Fibroblast of the conjunctiva (primary cell): ENCODE results near the gene EIF3I.
"Not testable (repeated sequence)": the region's sequence is repeated elsewhere in the genome, so short reads cannot be mapped to it uniquely, and the experiment has no call there.

Experiments
- DNase-seq: peaks from one replicate; pipeline ENCODE4 v3.0.0-alpha.2; 2010; ENCODE audit warnings: low read depth

The EIF3I gene

DNA sequence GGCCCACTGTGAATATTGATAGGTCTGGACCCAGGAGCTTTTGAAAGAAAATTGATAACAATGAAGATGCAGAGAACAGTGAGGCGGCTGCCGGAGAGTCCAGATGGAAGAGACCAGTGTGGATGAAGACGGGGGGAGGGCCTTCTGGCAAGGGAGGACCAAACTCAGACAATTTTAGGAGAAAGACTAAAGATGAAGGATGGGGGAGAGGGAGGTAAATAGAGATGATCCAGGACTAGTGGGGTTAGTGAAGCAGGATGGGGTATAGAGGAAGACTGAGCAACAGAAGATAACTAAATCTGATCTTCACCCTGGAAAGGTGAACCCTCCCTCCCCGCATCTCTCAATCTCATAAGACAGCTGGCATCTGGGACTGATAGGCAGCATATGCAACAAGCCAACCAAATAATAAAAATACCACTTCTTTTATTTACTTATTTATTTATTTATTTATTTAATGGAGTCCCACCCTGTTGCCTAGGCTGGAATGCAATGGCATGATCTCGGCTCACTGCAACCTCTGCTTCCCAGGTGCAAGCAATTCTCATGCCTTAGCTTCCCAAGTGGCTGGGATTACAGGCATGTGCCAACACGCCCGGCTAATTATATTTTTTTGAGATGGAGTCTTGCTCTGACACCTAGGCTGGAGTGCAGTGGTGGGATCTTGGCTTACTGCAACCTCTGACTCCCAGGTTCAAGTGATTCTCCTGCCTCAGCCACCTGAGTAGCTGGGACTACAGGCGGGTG lies 10.5 kb downstream of the EIF3I start:
- DNase-seq, result no peak

GRCh38 chr1:32234792-32235191 lies 12.6 kb downstream of the EIF3I start:
- no peak for DNase-seq

DNA sequence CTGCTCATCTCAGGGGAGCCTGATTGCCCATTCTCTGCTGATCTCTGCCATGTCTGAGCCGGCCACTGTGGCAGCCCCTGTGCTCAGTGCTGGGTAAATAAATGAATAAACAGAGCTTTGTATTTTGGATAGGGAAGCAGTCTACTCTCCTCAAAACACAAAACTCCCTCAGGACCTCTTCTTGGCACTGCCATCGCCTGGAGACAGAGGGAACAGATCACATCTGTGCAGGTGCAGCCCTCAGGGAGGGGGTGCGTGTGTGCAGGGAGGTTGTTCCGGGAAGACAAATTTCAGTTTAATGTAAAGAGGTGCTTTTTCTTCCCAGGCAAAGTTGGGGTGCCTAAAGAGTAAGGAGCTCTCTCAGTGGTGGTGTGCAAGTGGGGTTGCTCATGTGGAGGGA lies 17.1 kb downstream of the EIF3I start:
- DNase-seq, result no peak

- DNase-seq, result no peak
Measured at GRCh38 chr1:32239790-32240139, 17.6 kb downstream of the EIF3I start.

DNA sequence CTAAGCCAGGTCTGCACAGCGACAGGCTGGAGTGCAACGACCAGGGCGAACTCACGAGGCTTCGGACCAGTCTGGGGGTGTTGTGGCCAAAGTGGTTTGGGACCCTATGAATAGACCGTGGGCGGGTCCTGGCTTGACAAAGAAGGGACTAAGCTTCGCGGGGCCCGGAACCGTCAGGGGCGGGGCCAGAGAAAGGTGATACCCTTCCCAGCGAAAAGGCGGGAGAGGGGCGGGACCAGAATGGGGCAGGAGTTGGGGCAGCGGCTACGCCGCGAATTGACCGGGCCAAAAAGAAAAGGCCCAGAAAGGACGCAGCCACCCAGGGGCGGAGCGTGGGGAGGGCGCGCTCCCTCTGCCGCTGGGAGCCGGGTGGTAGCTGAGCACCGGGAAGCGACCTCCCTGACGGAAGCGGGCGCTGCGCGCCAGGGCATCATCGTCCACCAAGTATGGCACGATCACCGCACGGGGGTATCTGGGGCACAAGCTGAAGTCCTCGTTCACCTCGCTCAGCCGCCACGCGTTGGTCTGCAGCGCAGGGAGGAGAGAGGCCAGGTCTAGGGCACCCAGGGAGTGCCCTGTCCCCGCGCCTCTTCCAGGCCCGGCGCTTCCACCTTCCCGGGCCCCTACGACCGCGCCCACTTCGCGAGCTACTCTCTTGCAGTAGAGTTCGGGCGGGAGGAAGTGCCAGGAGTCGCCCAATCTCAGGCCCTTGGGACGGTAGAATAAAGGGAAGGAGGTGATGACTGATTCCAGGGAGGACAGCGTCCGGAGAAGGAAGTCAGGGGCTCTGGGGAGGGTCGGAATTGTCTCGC lies 18.1 kb downstream of the EIF3I start:
- DNase-seq, result no peak

GRCh38 chr1:32241001-32241763 lies 19.0 kb downstream of the EIF3I start:
- no peak for DNase-seq

DNA sequence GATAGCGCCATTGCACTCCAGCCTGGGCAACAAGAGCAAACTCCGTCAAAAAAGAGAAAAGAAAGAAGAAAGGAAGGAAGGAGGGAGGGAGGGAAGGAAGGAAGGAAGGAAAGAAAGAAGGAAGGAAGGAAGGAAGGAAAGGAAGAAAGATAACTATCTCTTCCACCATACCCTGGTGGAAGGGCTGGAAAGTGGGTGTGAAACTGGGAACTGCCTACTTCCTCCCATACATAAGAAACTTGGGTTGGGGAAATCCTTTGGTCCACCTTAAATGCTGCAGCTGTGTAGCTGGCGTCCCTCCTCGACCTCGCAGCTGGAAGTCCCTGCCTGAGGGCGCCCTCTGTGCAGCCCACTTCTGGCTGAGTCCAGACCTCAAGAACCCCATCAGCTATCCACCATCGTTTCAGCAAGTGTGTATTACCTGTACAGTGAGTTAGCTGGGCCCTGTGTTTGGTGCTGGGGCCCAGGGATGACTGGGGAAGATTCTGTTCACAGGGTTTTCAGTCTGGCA lies 20.2 kb downstream of the EIF3I start:
- DNase-seq, result no peak

DNA sequence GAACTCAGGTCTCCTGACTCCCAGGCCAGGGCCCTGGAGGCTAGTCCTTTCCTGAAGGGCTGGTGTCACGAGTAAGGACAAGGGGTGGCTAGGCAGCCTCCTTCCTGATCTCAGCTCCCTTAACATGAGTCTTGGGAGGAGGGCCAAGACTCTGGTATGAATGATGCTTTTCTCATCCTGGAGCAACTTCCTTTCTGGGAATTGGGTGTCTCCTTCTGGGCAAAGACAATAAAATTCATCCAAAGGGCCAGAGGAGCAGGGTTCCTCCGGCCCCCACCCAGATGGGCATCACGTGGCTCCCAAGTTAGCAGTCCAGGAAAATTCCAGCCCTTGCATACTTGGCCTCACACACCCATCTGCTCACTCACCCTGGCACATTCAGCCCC lies 24.7 kb downstream of the EIF3I start, which contains the start of gene FAM167B:
Gene FAM167B, plus strand, starts transcription at position 335 of the 386 bp plus-strand sequence. CDS start 200 bp downstream, outside the sequence.
- DNase-seq, result peak; percentile 30

- no peak for DNase-seq
Measured at GRCh38 chr1:32247452-32247851, 25.2 kb downstream of the EIF3I start.

- DNase-seq, result no peak
Measured at GRCh38 chr1:32247983-32248889, 26.0 kb downstream of the EIF3I start.

GRCh38 chr1:32249831-32250525 lies 27.8 kb downstream of the EIF3I start:
- no peak for DNase-seq

- no peak for DNase-seq
Measured at GRCh38 chr1:32250893-32251716, 28.9 kb downstream of the EIF3I start, which contains the start of gene LCK. Gene LCK (plus strand): TSS chr1:32251265. CDS start chr1:32274330, 23,065 bp downstream.

GRCh38 chr1:32255072-32256071 lies 33.2 kb downstream of the EIF3I start:
- no peak for DNase-seq

- DNase-seq, result no peak
Measured at GRCh38 chr1:32256473-32257226, 34.4 kb downstream of the EIF3I start.

GRCh38 chr1:32257227-32257508 lies 35.0 kb downstream of the EIF3I start:
- DNase-seq, result no peak

DNA sequence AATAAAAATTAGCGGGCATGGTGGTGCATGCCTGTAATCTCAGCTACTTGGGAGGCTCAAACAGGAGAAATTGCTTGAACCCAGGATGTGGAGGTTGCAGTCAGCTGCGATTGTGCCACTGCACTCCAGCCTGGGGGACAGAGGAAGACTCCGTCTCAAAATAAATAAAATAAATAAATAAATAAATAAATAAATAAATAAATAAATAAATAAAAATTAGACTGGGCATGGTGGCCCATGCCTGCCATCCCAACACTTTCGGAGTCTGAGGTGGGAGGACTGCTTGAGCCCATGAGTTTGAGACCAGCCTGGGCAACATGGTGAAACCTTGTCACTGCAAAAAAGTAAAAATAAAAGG lies 41.0 kb downstream of the EIF3I start:
- not testable (repeated sequence) for DNase-seq

DNA sequence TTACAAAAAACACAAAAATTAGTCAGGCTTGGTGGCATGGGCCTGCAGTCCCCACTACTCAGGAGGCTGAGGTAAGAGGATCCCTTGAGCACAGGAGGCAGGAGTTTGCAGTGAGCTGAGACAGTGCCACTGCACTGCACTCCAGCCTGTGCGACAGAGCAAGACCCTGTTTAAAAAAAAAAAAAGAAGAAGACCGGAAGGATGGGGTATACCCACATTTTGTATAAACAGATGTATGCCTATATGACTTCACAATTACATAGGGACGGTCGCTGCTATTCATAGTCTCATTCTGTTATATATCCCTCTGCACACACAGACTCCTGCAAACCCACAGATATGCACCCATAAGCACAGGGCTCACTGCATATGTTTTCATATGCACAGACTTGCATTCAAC lies 41.5 kb downstream of the EIF3I start:
- no peak for DNase-seq

DNA sequence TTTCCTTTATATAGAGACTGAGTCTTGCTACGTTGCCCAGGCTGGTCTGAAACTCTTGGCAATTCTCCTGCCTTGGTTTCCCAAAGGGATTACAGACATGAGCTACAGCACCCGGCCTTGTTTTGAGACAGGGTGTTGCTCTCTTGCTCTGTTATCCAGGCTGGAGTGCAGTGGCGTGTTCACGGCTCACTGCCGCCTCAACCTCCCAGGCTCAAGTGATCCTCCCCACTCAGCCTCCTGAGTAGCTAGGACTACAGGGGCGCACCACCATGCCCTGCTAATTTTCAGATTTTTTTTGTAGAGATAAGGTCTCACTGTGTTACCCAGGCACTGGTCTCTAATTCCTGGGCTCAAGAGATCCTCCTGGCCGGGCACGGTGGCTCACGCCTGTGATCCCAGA lies 43.6 kb downstream of the EIF3I start:
- DNase-seq, result no peak
